Measurements from ENCODE around the gene NCDN. TPM values are rescaled to one million over a fixed set of nuclear protein-coding genes. Genes with fewer than 3 reads are reported as not detected.
"Not testable (repeated sequence)": the region's sequence is repeated elsewhere in the genome, so short reads cannot be mapped to it uniquely, and the experiment has no call there.

Gene NCDN
- total RNA-seq, 2 donors from 2014 or later: 42.2 to 59.6 TPM

DNA sequence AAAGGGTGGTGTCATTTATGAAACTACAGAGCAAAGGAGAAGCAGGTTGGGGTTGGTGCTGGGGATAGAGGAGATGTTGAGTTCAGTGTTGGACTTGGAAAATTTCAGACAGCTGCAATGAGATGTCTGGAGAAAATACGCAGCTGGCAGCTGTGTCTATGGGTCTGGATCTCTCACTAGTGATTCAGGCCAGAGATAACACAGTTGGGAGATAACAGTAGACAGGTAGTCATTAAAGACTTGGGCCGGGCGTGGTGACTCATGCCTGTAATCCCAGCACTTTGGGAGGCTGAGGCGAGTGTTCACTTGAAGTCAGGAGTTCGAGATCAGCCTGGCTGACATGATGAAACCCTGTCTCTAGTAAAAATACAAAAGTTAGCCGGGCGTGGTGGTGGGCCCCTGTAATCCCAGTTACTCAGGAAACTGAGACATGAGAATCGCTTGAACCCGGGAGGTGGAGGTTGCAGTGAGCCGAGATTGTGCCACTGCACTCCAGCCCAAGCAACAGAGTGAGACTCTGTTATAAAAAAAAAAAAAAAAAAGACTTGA is 13.1 kb downstream of the NCDN start:
- no peaks in the 10 kb centered on the region for H3K27me3 Mint-ChIP-seq
- H3K4me1 Mint-ChIP-seq (ENCODE audit: low read depth in 2 of 2): peaks cover 16 to 23% of the 10 kb centered on the region in 2 donors
- DNase-seq (ENCODE audit: low spot score) (no peak), ATAC-seq (no peak)
- no peak overlapping the region for H3K4me3 Mint-ChIP-seq
- no peaks in the 10 kb centered on the region for H3K36me3 Mint-ChIP-seq
- H3K9me3 Mint-ChIP-seq: no peaks in the 10 kb centered on the region
- H3K27ac Mint-ChIP-seq: peak overlapping the region in 1 of 2 donors; percentile 1

DNA sequence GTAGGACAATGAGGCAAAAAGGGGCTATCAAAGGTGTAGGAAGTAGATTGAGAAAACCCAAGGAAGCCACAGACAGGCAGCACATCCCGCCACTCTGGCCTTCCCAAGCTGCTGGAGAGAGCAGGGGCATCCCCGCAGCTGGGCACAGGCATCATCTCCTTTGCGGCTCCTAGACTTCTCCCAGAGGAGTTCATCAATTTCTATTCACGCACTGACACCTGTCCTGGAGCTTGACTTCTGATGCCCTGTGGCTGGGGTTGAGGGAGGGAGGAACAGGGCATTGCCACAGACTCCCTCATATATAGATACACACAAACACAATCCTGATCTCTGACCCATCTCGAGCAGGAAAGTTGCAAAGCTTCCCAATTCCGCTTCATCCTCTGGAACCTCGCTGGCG is 13.7 kb downstream of the NCDN start:
- Mint-ChIP-seq H3K4me3 (no peak overlapping the region), H3K9me3 (no peaks in the 10 kb centered on the region), H3K4me1 (ENCODE audit: low read depth in 2 of 2) (peaks cover 22 to 29% of the 10 kb centered on the region in 2 donors), H3K36me3 (no peaks in the 10 kb centered on the region), H3K27me3 (no peaks in the 10 kb centered on the region), H3K27ac (no peak overlapping the region)
- ATAC-seq: no peak
- no peak for DNase-seq (ENCODE audit: low spot score)

DNA sequence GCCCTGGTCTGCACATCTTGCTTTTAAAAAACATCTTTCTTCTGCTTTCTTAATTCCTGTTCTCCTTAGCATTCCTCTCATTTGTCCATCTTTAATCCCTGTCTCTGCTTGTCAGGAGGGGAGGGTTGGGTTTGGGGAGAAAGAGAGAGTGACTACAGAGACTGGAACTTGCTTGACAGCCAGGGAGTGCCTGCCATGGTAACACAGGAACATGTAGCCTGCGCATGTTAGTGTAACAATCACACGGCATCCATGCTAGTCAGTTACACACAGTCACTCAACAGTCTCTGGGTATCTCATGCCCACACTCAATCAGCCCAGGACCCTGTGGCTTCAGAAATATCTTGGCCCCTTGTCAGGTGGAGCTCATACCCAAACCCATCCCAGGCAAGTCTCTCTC is 14.7 kb downstream of the NCDN start:
- Mint-ChIP-seq H3K27me3 (no peaks in the 10 kb centered on the region), H3K4me1 (ENCODE audit: low read depth in 2 of 2) (peaks cover 26 to 33% of the 10 kb centered on the region in 2 donors), H3K36me3 (no peaks in the 10 kb centered on the region), H3K27ac (no peak overlapping the region), H3K9me3 (no peaks in the 10 kb centered on the region), H3K4me3 (no peak overlapping the region)
- no peak for DNase-seq (ENCODE audit: low spot score)
- no peak for ATAC-seq

DNA sequence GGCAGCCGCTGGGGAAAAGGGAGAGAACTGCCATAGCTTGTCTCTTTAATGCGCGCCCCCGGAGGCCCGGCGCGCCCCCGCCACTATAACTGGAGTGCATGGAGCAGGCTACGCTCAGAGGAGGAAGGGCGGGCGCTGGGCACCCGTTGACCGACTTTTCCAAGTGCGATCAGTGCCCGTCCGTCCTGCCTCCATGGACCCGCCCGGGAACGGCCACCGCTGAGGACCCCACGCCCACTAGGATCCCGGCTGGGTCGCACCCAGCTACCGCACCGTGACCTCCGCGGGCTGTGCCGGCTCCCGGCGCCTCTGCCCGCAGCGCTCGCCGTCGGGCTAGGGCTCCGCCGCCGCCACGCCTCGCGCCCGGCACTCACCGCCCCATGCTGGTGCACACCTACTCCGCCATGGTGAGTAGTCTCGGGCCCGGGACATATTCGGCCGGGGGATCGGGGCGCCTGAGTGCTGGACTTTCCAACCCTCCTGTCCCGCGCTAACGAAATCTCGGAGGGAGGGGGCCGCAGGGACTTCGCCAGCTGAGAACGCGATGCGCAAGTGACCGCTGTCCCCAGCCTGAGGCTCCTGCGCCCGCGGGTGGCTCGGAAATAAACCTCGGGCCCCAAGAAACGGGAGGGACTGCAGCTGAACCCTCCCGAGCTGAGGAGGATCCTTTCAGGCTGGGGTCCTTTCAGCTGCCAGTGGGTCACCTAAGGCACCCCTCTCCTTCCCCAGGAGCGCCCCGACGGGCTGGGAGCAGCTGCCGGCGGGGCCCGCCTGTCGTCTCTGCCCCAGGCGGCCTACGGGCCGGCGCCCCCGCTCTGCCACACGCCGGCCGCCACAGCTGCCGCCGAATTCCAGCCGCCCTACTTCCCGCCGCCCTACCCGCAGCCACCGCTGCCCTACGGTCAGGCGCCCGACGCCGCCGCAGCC is 15.9 kb downstream of the NCDN start, which contains the start of gene TFAP2E:
TSS of gene TFAP2E (plus strand) at position 117 of the 927 bp plus-strand sequence. CDS start at position 381, 264 bp downstream.
- H3K4me1 Mint-ChIP-seq (ENCODE audit: low read depth in 2 of 2): peaks cover 35 to 36% of the 10 kb centered on the region in 2 donors
- no peak within 1 kb of the TSS for H3K27ac Mint-ChIP-seq
- no peak for ATAC-seq
- H3K36me3 Mint-ChIP-seq: no peaks in the 10 kb centered on the region
- H3K27me3 Mint-ChIP-seq: no peaks in the 10 kb centered on the region
- DNase-seq (ENCODE audit: low spot score): no peak
- no peak within 1 kb of the TSS for H3K4me3 Mint-ChIP-seq
- H3K9me3 Mint-ChIP-seq: no peaks in the 10 kb centered on the region

DNA sequence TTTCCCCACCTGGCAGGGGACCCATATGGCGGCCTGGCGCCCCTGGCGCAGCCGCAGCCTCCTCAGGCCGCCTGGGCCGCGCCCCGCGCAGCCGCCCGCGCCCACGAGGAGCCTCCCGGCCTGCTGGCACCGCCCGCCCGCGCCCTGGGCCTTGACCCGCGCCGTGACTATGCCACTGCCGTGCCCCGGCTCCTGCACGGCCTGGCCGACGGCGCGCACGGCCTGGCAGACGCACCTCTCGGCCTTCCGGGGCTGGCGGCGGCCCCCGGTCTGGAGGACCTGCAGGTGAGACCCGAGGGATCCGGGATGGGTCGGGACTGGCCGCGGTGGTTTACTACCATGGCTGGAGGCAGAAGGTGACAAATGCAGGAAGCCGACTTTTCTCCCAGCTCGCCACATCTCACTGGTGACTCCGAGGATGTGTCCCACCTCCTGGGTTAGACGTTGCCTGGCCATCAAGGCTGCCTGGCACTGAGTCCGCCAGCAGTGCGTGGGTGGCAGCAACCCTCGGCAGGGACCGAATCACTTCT is 16.6 kb downstream of the NCDN start:
- no peak overlapping the region for H3K27ac Mint-ChIP-seq
- ATAC-seq (no peak), DNase-seq (ENCODE audit: low spot score) (no peak)
- H3K4me3 Mint-ChIP-seq: no peak overlapping the region
- no peaks in the 10 kb centered on the region for H3K9me3 Mint-ChIP-seq
- no peaks in the 10 kb centered on the region for H3K36me3 Mint-ChIP-seq
- peaks cover 31 to 32% of the 10 kb centered on the region in 2 donors for H3K4me1 Mint-ChIP-seq (ENCODE audit: low read depth in 2 of 2)
- no peaks in the 10 kb centered on the region for H3K27me3 Mint-ChIP-seq

DNA sequence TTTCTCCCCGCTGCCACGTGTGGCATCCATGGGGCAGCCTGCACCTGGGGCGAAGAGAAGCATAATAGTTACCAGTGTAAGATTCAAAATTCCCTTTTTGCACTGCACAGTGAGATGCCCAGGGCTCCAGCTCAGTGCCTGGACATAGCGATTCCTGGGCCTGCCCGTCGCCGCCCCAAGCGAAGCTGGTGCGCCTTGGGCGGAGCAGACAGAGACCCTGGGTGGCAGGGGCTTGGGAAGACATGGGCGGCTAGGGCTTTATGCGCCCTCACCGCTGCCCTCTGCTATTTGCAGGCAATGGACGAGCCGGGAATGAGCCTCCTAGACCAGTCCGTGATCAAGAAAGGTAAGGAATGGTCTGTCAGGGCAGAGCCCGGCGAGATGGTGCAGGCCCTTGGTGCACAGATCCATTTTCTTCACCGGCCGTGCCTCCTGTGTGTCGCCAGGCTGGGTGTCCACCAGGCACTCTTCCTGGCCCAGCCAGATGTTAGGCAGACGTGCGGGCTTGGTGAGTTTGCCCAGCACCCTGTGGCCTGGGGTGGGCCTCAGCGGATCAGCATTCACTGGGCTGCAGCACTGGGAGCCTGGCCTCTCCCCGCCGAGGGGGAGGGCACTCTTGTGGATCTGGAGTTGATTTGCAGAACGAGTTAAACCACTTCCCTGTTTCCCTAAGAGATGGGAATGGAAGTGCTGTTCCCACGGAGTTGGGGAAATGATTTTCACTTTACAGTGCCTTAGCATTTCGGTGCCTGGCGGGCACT is 17.2 kb downstream of the NCDN start:
- DNase-seq (ENCODE audit: low spot score) (no peak), ATAC-seq (no peak)
- H3K27ac Mint-ChIP-seq: peak overlapping the region; percentile 15 to 86
- no peaks in the 10 kb centered on the region for H3K36me3 Mint-ChIP-seq
- no peaks in the 10 kb centered on the region for H3K27me3 Mint-ChIP-seq
- no peaks in the 10 kb centered on the region for H3K9me3 Mint-ChIP-seq
- H3K4me3 Mint-ChIP-seq: peak overlapping the region; percentile 95
- peaks cover 26 to 31% of the 10 kb centered on the region in 2 donors for H3K4me1 Mint-ChIP-seq (ENCODE audit: low read depth in 2 of 2)

DNA sequence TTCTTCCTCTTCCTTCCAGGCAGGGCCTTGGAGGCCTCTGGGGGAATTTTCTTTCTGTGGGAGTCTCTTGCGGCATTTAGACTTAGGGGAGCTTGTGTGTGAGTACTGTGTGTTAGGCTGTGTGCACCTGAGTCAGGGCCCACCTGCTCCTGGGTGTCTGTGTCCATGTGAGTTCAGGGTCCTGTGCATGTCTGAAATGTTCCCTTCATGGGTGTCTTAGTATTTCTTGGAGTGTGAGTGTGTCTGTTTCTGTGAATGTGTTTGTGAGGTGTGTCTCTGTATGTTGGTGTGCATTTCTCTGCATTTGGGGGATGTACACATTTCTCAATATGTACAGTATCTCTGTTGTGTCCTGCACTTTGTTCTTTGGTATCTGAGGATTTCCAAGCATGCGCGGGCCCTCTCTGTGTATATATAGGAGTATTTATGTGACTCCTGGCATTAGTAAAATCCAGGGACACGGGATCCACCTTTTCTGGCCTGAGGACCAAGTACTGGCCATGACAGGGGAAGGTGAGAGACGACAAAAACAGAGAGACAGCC is 17.9 kb downstream of the NCDN start:
- Mint-ChIP-seq H3K9me3 (no peaks in the 10 kb centered on the region), H3K36me3 (no peaks in the 10 kb centered on the region), H3K27ac (peak overlapping the region; percentile 15 to 86), H3K27me3 (no peaks in the 10 kb centered on the region), H3K4me1 (ENCODE audit: low read depth in 2 of 2) (peaks cover 25 to 31% of the 10 kb centered on the region in 2 donors), H3K4me3 (peak overlapping the region; percentile 95)
- no peak for ATAC-seq
- DNase-seq (ENCODE audit: low spot score): no peak

DNA sequence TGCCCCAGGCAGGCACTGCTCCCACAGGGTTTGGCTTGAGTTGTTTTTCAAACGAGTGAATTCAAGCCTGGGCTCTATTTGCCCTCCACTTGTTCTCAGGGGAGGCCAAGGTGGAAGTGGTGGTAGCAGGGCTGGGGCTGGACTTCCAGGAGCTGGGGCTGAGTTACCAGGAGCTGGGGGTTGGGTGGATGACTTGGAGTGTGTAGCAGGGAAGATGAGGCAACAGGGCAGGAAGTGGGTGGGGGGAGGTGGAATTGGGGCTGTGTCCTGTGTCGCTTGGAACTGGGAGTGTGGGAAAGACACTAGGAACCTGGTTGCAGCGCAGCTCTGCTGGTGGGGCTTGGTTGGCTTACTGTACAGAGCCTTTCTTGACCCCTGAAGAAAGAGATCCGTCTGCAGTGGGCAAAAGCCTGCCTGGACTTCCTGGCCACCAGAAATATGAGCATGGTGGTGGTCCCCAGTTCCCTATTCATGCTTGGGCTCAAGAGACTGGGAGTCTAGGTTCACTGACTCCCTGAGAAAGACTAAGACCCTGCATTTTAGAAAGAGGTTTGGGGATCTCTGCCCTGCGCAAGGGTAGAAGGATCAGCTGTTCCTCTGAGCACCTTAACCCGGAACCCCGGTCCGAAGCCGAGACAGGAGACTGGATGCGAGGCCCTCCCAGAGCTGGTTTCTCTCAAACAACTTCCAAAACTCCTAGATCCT is 18.6 kb downstream of the NCDN start:
- Mint-ChIP-seq H3K4me1 (ENCODE audit: low read depth in 2 of 2) (peaks cover 25 to 31% of the 10 kb centered on the region in 2 donors), H3K9me3 (no peaks in the 10 kb centered on the region), H3K27me3 (no peaks in the 10 kb centered on the region), H3K27ac (peak overlapping the region; percentile 15 to 86), H3K36me3 (no peaks in the 10 kb centered on the region), H3K4me3 (peak overlapping the region; percentile 95)
- DNase-seq (ENCODE audit: low spot score) (no peak), ATAC-seq (peak in 1 of 2 donors; percentile 4)

DNA sequence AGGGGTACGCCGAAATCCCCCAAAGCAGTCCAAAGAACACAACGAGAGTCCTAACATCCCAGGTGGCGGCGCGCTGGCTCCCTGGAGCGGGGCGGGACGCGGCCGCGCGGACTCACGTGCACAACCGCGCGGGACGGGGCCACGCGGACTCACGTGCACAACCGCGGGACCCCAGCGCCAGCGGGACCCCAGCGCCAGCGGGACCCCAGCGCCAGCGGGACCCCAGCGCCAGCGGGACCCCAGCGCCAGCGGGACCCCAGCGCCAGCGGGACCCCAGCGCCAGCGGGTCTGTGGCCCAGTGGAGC is 19.1 kb downstream of the NCDN start:
- H3K4me1 Mint-ChIP-seq (ENCODE audit: low read depth in 2 of 2): peaks cover 25 to 31% of the 10 kb centered on the region in 2 donors
- H3K4me3 Mint-ChIP-seq: peak overlapping the region; percentile 95
- not testable (repeated sequence) for H3K27me3 Mint-ChIP-seq; DNase-seq (ENCODE audit: low spot score); H3K9me3 Mint-ChIP-seq; ATAC-seq; H3K36me3 Mint-ChIP-seq
- peak overlapping the region; percentile 15 to 86 for H3K27ac Mint-ChIP-seq

DNA sequence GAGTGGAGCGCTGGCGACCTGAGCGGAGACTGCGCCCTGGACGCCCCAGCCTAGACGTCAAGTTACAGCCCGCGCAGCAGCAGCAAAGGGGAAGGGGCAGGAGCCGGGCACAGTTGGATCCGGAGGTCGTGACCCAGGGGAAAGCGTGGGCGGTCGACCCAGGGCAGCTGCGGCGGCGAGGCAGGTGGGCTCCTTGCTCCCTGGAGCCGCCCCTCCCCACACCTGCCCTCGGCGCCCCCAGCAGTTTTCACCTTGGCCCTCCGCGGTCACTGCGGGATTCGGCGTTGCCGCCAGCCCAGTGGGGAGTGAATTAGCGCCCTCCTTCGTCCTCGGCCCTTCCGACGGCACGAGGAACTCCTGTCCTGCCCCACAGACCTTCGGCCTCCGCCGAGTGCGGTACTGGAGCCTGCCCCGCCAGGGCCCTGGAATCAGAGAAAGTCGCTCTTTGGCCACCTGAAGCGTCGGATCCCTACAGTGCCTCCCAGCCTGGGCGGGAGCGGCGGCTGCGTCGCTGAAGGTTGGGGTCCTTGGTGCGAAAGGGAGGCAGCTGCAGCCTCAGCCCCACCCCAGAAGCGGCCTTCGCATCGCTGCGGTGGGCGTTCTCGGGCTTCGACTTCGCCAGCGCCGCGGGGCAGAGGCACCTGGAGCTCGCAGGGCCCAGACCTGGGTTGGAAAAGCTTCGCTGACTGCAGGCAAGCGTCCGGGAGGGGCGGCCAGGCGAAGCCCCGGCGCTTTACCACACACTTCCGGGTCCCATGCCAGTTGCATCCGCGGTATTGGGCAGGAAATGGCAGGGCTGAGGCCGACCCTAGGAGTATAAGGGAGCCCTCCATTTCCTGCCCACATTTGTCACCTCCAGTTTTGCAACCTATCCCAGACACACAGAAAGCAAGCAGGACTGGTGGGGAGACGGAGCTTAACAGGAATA is 19.7 kb downstream of the NCDN start:
- Mint-ChIP-seq H3K27me3 (no peaks in the 10 kb centered on the region), H3K36me3 (no peaks in the 10 kb centered on the region), H3K4me3 (peak overlapping the region; percentile 95), H3K27ac (peak overlapping the region; percentile 86 to 91), H3K4me1 (ENCODE audit: low read depth in 2 of 2) (peaks cover 25 to 30% of the 10 kb centered on the region in 2 donors), H3K9me3 (no peaks in the 10 kb centered on the region)
- peak; percentile 85 for DNase-seq (ENCODE audit: low spot score)
- peak; percentile 93 to 95 for ATAC-seq

DNA sequence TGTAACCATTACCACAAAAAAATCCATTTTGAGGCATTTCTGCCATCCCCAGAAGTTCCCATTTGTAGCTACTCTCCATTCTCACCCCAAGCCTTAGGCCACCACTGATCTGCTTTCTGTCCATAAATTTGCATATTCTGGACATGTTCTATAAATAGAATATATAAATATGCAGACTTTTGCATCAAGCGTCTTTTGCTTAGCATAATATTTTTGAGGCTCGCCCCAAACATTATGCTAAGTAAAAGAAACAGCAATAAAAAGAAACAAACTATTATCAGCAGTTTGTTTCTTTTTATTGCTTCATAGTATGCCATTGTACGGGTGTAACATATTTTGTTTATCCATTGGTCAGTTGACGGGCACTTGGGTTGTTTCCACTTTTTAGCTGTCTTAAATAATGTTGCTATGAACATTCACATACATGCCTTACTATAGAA is 23.4 kb downstream of the NCDN start:
- Mint-ChIP-seq H3K36me3 (no peaks in the 10 kb centered on the region), H3K9me3 (no peaks in the 10 kb centered on the region), H3K4me3 (no peak overlapping the region), H3K27me3 (no peaks in the 10 kb centered on the region), H3K4me1 (ENCODE audit: low read depth in 2 of 2) (peaks cover 18 to 20% of the 10 kb centered on the region in 2 donors), H3K27ac (no peak overlapping the region)
- ATAC-seq: no peak
- no peak for DNase-seq (ENCODE audit: low spot score)

DNA sequence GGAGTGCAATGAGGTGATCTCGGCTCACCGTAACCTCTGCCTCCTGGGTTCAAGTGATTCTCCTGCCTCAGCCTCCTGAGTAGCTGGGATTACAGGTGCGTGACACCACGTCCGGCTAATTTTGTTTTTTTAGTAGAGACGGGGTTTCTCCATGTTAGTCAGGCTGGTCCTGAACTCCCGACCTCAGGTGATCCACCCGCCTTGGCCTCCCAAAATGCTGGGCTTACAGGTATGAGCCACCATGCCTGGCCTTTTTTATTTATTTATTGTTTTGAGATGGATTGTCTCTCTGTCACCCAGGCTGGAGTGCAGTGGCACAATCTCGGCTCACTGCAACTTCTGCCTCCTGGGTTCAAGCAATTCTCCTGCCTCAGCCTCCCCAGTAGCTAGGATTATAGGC is 24.0 kb downstream of the NCDN start:
- not testable (repeated sequence) for H3K4me3 Mint-ChIP-seq; H3K27ac Mint-ChIP-seq; H3K9me3 Mint-ChIP-seq; H3K27me3 Mint-ChIP-seq; ATAC-seq; DNase-seq (ENCODE audit: low spot score); H3K36me3 Mint-ChIP-seq
- H3K4me1 Mint-ChIP-seq (ENCODE audit: low read depth in 2 of 2): peaks cover 12 to 18% of the 10 kb centered on the region in 2 donors
